OCI-LY7 (cell line): ENCODE results near the gene DGCR2. TPM values are rescaled to one million over a fixed set of nuclear protein-coding genes. Genes with fewer than 3 reads are reported as not detected.

ENCODE experiments used
- BruUV-seq: library from RNA; stranded (reverse); fragments of 400-500 nt; replicated peaks from 2 replicates; lab custom pipeline; 2021; lab: Mats Ljungman, UMichigan
- CTCF ChIA-PET: fragments of 300-600 bp; sonication (Branson Sonifier 250); formaldehyde crosslinking; loops from one replicate; lab custom pipeline; 2022; ENCODE audit warnings: antibody characterized with exemption; ENCODE audit not compliant: unreplicated experiment; lab: Charles Lee
- POLR2A ChIA-PET: fragments of 300-600 bp; sonication (Branson Sonifier 250); formaldehyde crosslinking; loops from one replicate; lab custom pipeline; 2022; ENCODE audit warnings: antibody characterized with exemption; lab: Charles Lee
- DNase-seq: peaks from one replicate; pipeline ENCODE4 v3.0.0-alpha.2; 2015; ENCODE audit warnings: low spot score
- H2AFZ ChIP-seq: fragments of 200-600 bp; sonication (generic), shearing (Covaris generic); 2 replicates; pipeline ENCODE4 v1.6.1; 2014; ENCODE audit warnings: mild to moderate bottlenecking, antibody characterized with exemption, low read length, moderate library complexity
- H3K27ac ChIP-seq: fragments of 200-600 bp; sonication (generic); 2 replicates; pipeline ENCODE4 v1.5.1; 2014; ENCODE audit warnings: mixed run types, low read depth, mild to moderate bottlenecking, moderate library complexity, low read length, inconsistent platforms; ENCODE audit not compliant: poor library complexity, severe bottlenecking
- H3K36me3 ChIP-seq: fragments of 200-600 bp; sonication (generic); 2 replicates; pipeline ENCODE4 v1.6.1; 2014; ENCODE audit warnings: mild to moderate bottlenecking, antibody characterized with exemption, low read length, moderate library complexity, mixed read lengths; ENCODE audit not compliant: insufficient read depth
- H3K4me1 ChIP-seq: fragments of 200-600 bp; sonication (generic); 2 replicates; pipeline ENCODE4 v1.5.1; 2014; ENCODE audit warnings: mild to moderate bottlenecking, low read length; ENCODE audit not compliant: insufficient read depth, poor library complexity, severe bottlenecking
- H3K4me2 ChIP-seq: fragments of 200-600 bp; sonication (generic); 2 replicates; pipeline ENCODE4 v1.6.1; 2014; ENCODE audit warnings: mild to moderate bottlenecking, low read length
- H3K4me3 ChIP-seq: fragments of 200-600 bp; sonication (generic); 2 replicates; pipeline ENCODE4 v1.5.1; 2014; ENCODE audit warnings: mild to moderate bottlenecking, low read depth, low read length; ENCODE audit not compliant: poor library complexity, severe bottlenecking
- H3K79me2 ChIP-seq: fragments of 200-600 bp; sonication (generic); 2 replicates; pipeline ENCODE4 v1.6.1; 2016; ENCODE audit warnings: low read depth, mild to moderate bottlenecking, low read length, moderate library complexity, mixed read lengths; ENCODE audit not compliant: insufficient read depth
- H3K9me2 ChIP-seq: fragments of 200-600 bp; sonication (generic); 2 replicates; pipeline ENCODE4 v1.6.1; 2016; ENCODE audit warnings: mild to moderate bottlenecking, low read length, mixed read lengths; ENCODE audit not compliant: insufficient read depth
- H3K9me3 ChIP-seq: fragments of 200-600 bp; sonication (generic); 2 replicates; pipeline ENCODE4 v1.6.1; 2014; ENCODE audit warnings: mild to moderate bottlenecking, mixed run types, low read length, mixed read lengths
- H4K20me1 ChIP-seq: fragments of 200-600 bp; sonication (generic); 2 replicates; pipeline ENCODE4 v1.6.1; 2014; ENCODE audit warnings: mild to moderate bottlenecking, antibody characterized with exemption, low read length, moderate library complexity, mixed read lengths; ENCODE audit not compliant: insufficient read depth
- EZH2phosphoT487 ChIP-seq: fragments of 200-600 bp; sonication (generic); IDR thresholded peaks from 2 replicates; pipeline ENCODE4 v1.6.1; 2018; ENCODE audit warnings: low read depth, borderline replicate concordance, mild to moderate bottlenecking, mixed run types, antibody characterized with exemption, low read length, moderate library complexity, mixed read lengths
- intact Hi-C: fragments of 100-400 bp; cut with micrococcal nuclease; formaldehyde crosslinking; loops from one replicate; pipeline ENCODE4 v1.10.0; 2022; ENCODE audit not compliant: unreplicated experiment
- total RNA-seq, 2 experiments: library from RNA; depleted of rRNA in 1 of 2; stranded (reverse); fragments of >200 nt in 1 of 2; shearing (Covaris generic) in 1 of 2; gene quantifications; 2 replicates each; pipeline ENCODE4 v1.2.3, GENCODE V29; 2014 to 2022
- TF ChIP-seq, protein P1 (sequence below): fragments of 200-600 bp; sonication (generic); conservative IDR thresholded peaks from 2 replicates; pipeline ENCODE4 v1.5.1; 2014; ENCODE audit warnings: mild to moderate bottlenecking, antibody characterized with exemption, low read length, moderate library complexity, mixed read lengths

The DGCR2 gene
- total RNA-seq, 2 experiments from 2014 or later: 27.6 to 29.7 TPM

DNA sequence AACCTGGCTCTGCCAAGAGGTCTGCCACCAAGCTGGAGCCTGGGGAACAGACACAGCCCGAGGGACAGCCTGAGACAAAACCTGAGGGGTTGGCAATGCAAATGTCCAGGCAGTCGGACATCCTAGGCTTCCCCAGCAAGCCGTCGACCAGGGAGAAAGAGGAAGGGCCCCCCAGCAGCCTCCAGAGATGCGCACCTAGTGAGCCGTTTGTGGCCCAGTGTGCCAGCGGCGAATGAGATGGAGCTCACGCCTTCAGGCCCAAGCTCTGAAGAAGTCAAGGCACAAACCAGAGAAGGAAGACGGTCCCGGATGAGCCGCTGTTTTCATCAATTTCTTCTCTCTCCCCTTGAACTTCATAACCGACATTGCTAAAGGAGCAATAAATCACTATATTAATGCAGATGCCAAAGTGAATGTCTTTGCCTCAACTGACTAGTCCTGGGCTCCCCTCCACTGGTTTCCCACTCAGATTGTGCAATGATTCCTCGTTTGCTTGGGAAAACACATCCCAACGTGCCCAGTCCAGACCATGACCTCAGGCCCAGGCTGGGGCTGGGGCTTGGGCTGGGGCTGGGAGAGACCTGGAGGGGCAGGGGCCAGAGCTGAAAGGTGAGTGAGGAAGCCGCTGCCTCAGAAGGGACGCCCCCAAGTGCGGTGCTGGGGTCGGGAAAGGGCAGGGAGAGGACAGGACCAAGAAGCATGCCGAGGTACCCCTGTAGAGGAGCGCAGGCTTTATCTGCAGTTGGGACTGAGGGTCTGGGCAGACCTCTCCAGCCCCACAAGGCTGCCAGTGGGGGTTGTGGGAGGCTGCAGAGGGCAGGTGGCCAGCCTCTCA, 3.5 kb upstream of the DGCR2 start:
- no peaks in the 10 kb centered on the region for H3K9me2 ChIP-seq
- CTCF ChIA-PET: no interaction called here
- no peaks in the 10 kb centered on the region for H3K9me3 ChIP-seq
- H3K4me1 ChIP-seq: peaks cover 21% of the 10 kb centered on the region
- no peaks in the 10 kb centered on the region for H4K20me1 ChIP-seq
- TF ChIP-seq, protein P1, sequence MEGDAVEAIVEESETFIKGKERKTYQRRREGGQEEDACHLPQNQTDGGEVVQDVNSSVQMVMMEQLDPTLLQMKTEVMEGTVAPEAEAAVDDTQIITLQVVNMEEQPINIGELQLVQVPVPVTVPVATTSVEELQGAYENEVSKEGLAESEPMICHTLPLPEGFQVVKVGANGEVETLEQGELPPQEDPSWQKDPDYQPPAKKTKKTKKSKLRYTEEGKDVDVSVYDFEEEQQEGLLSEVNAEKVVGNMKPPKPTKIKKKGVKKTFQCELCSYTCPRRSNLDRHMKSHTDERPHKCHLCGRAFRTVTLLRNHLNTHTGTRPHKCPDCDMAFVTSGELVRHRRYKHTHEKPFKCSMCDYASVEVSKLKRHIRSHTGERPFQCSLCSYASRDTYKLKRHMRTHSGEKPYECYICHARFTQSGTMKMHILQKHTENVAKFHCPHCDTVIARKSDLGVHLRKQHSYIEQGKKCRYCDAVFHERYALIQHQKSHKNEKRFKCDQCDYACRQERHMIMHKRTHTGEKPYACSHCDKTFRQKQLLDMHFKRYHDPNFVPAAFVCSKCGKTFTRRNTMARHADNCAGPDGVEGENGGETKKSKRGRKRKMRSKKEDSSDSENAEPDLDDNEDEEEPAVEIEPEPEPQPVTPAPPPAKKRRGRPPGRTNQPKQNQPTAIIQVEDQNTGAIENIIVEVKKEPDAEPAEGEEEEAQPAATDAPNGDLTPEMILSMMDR: no peak
- no peak for TF ChIP-seq EZH2phosphoT487
- H3K4me2 ChIP-seq: no peak overlapping the region
- H3K79me2 ChIP-seq: peaks cover 11% of the 10 kb centered on the region
- POLR2A ChIA-PET: interaction anchor here (0.5 to 0.8 kb wide), 2 partner anchors 35 to 1278 kb away, joined by 3 to 4 read pairs; no protein-coding TSS in a partner anchor
- no TSS peak for BruUV-seq
- H2AFZ ChIP-seq: no peak overlapping the region
- no peak overlapping the region for H3K4me3 ChIP-seq
- H3K27ac ChIP-seq: no peak overlapping the region
- no peaks in the 10 kb centered on the region for H3K36me3 ChIP-seq
- intact Hi-C loops: no loop called here
- DNase-seq: no peak

DNA sequence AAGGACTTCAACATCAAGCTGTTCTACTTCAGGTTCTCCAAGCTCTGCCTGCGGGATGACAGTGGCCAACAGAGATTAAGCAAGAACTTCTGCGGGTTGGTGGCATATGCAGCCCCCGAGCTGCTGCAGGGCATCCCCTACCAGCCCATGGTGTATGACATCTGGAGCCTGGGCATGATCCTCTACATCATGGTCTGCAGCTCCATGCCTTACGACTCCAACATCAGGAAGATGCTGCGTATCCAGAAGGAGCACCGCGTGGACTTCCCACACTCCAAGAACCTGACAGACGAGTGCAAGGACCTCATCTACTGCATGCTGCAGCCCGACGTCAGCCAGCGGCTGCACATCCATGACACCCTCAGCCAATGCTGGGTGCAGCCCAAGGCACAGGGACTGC, 2.8 kb upstream of the DGCR2 start:
- Histone ChIP-seq H3K4me2 (no peak overlapping the region), H3K4me1 (peaks cover 28% of the 10 kb centered on the region), H3K9me2 (no peaks in the 10 kb centered on the region), H3K4me3 (no peak overlapping the region), H3K36me3 (no peaks in the 10 kb centered on the region), H3K9me3 (no peaks in the 10 kb centered on the region), H3K27ac (no peak overlapping the region), H4K20me1 (0 out of 2 replicates have a peak, but pooled peaks cover 1% of the 10 kb centered on the region), H3K79me2 (peaks cover 18% of the 10 kb centered on the region), H2AFZ (no peak overlapping the region)
- DNase-seq: no peak
- TF ChIP-seq, protein P1: no peak
- TF ChIP-seq EZH2phosphoT487: no peak
- POLR2A ChIA-PET: interaction anchor here (0.8 kb wide), 1 partner anchor 34 kb away, joined by 4 read pairs; no protein-coding TSS in a partner anchor
- intact Hi-C loops: no loop called here
- CTCF ChIA-PET: no interaction called here
- no TSS peak for BruUV-seq

DNA sequence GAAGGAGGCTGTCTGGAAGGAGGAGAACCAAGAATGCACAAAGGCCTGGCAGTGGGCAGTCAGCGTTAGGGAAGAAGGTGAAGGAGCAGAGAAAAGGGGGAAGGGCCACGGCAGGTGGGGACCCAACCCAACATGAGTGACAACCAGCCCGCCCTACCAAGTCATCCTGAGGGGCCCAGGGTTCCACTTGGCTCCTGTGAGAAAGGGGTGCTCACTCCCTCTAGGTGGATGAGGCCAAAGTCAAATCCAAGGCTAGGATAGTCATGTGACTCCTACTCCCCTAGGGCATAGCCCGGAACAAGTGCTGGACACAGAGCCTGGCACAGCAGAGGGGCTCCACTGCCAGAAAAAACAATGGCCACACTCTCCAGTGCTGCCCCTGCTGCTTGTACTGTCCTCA, 2.2 kb upstream of the DGCR2 start:
- Histone ChIP-seq H3K27ac (no peak overlapping the region), H3K9me2 (no peaks in the 10 kb centered on the region), H3K9me3 (no peaks in the 10 kb centered on the region), H3K36me3 (no peaks in the 10 kb centered on the region), H4K20me1 (0 out of 2 replicates have a peak, but pooled peaks cover 4% of the 10 kb centered on the region), H3K4me3 (no peak overlapping the region), H3K4me1 (peaks cover 30% of the 10 kb centered on the region), H3K79me2 (peaks cover 24% of the 10 kb centered on the region), H3K4me2 (no peak overlapping the region), H2AFZ (no peak overlapping the region)
- intact Hi-C loops: no loop called here
- POLR2A ChIA-PET: no interaction called here
- BruUV-seq: no TSS peak
- CTCF ChIA-PET: no interaction called here
- DNase-seq: no peak
- no peak for TF ChIP-seq EZH2phosphoT487
- TF ChIP-seq, protein P1: no peak
